CD4-positive, alpha-beta memory T cell (primary cell): ENCODE data around the gene EIF4G3. TPM values are rescaled to one million over a fixed set of nuclear protein-coding genes. Genes with fewer than 3 reads are reported as not detected.

Experiments
- CTCF ChIA-PET: fragments of 350-600 bp; sonication (Branson Sonifier 250); formaldehyde crosslinking; loops from one replicate; lab custom pipeline; 2021; ENCODE audit warnings: inconsistent platforms; ENCODE audit not compliant: partially characterized antibody; lab: Charles Lee
- POLR2A ChIA-PET: fragments of 350-600 bp; sonication (Branson Sonifier 250); formaldehyde crosslinking; loops from one replicate; lab custom pipeline; 2021; ENCODE audit not compliant: partially characterized antibody; lab: Charles Lee
- DNase-seq, 5 donors: peaks; one replicate each; pipeline versions ENCODE4 v3.0.0 to v3.0.0-alpha.2; 2020 to 2022; ENCODE audit warnings: mixed read lengths in 1 of 5
- H3K27ac ChIP-seq: one replicate; pipeline ENCODE4 v1.7.0; 2013; ENCODE audit warnings: low read depth, low read length
- H3K27me3 ChIP-seq: 2 replicates; pipeline ENCODE4 v1.7.0; 2013; ENCODE audit warnings: mild to moderate bottlenecking, low read length, moderate library complexity; ENCODE audit not compliant: insufficient read depth
- H3K36me3 ChIP-seq: 2 replicates; pipeline ENCODE4 v1.7.0; 2013; ENCODE audit warnings: mild to moderate bottlenecking, low read length, moderate library complexity; ENCODE audit not compliant: insufficient read depth
- H3K4me1 ChIP-seq: 2 replicates; pipeline ENCODE4 v1.7.0; 2013; ENCODE audit warnings: mild to moderate bottlenecking, low read length, moderate library complexity; ENCODE audit not compliant: insufficient read depth
- H3K4me3 ChIP-seq, 2 donors: one replicate each; pipeline ENCODE4 v1.7.0; 2013; ENCODE audit warnings: low read length in 2 of 2, mild to moderate bottlenecking in 1 of 2
- H3K9me3 ChIP-seq, 2 donors: one replicate each; pipeline ENCODE4 v1.7.0; 2013; ENCODE audit warnings: low read length in 2 of 2, control low read depth in 1 of 2; ENCODE audit not compliant: control insufficient read depth in 1 of 2
- H3K27ac Mint-ChIP-seq, 7 donors: one replicate each; pipeline ENCODE4 v1.8.0; 2020 to 2021; ENCODE audit warnings: mixed read lengths in 7 of 7, mild to moderate bottlenecking in 6 of 7, inconsistent platforms in 3 of 7, moderate library complexity in 3 of 7
- H3K27me3 Mint-ChIP-seq, 2 donors: one replicate each; pipeline ENCODE4 v1.8.0; 2020 to 2021; ENCODE audit warnings: mixed read lengths in 2 of 2
- H3K36me3 Mint-ChIP-seq, 2 donors: one replicate each; pipeline ENCODE4 v1.8.0; 2020 to 2021; ENCODE audit warnings: mixed read lengths in 2 of 2, inconsistent platforms in 1 of 2, mild to moderate bottlenecking in 1 of 2
- H3K4me1 Mint-ChIP-seq, 4 donors: one replicate each; pipeline ENCODE4 v1.8.0; 2020 to 2021; ENCODE audit warnings: mixed read lengths in 4 of 4, mild to moderate bottlenecking in 1 of 4
- H3K4me3 Mint-ChIP-seq, 8 donors: one replicate each; pipeline ENCODE4 v1.8.0; 2020 to 2021; ENCODE audit warnings: mixed read lengths in 8 of 8, mild to moderate bottlenecking in 7 of 8, moderate library complexity in 6 of 8, inconsistent platforms in 3 of 8
- H3K9me3 Mint-ChIP-seq, 8 donors: one replicate each; pipeline ENCODE4 v1.8.0; 2020 to 2021; ENCODE audit warnings: mixed read lengths in 8 of 8, mild to moderate bottlenecking in 5 of 8, inconsistent platforms in 3 of 8, moderate library complexity in 1 of 8
- intact Hi-C: fragments of 100-400 bp; cut with micrococcal nuclease; formaldehyde crosslinking; loops from one replicate; pipeline ENCODE4 v1.15.1; 2023
- polyA plus RNA-seq, 2 donors: library from polyadenylated mRNA; unstranded; fragments of 300-500 nt; fragmentation: Illumina TruSeq; gene quantifications; one replicate each; pipeline ENCODE4 v1.2.3, GENCODE V29; 2021
- total RNA-seq, 2 experiments: library from RNA; stranded (reverse); gene quantifications; one replicate each; pipeline ENCODE4 v1.2.3, GENCODE V29; 2021

The EIF4G3 gene
- total and polyA plus RNA-seq, 4 experiments from 2014 or later = 1.6 to 18.0 (median 13.1) TPM

DNA sequence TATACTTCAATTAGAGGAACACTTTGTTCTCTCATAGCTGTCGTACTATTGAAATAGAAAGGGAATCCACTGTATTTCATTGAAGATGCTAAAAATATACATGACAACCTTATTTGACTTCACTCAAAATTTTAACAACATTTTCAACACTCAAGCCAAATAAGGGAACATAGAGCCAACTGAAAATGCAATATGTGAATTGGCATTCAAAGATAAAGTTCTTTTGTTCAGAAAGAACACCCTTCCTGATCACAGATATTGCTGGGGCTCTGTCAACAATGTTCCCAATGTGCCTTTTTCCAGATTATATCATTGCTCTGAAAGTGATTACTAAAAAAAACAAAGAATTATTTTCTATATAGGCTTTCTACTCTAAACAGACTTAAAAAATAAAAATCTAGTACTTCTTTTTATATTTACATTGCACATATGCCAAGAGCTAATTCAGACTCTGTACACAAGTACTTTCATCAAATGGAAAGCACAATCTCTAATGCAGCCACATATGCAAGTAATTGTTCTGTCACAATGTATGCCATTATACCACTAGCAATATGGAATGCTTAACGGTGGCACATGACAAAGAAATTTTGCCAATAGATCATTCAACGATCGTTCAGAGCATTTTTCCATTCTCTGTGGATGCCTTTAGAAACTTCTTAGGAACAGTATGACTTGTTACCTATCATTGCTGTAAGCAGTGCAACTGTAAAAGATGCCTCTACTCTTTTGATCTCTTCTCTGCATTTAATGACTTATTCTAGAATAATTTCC, 171.0 kb downstream of the EIF4G3 start:
- H3K27me3 Mint-ChIP-seq = no peaks in the 10 kb centered on the region
- H3K36me3 Mint-ChIP-seq = peaks cover 9 to 11% of the 10 kb centered on the region in 2 donors
- Histone ChIP-seq H3K4me3 (no peak overlapping the region), H3K4me1 (no peaks in the 10 kb centered on the region), H3K27me3 (no peaks in the 10 kb centered on the region), H3K36me3 (no peaks in the 10 kb centered on the region), H3K9me3 (no peaks in the 10 kb centered on the region), H3K27ac (no peak overlapping the region)
- peaks cover 0 to 1% (median 0%) of the 10 kb centered on the region in 4 donors for H3K4me1 Mint-ChIP-seq
- intact Hi-C loops = no loop called here
- H3K9me3 Mint-ChIP-seq = no peaks in the 10 kb centered on the region
- no peak for DNase-seq
- POLR2A ChIA-PET = no interaction called here
- H3K27ac Mint-ChIP-seq = no peak overlapping the region
- H3K4me3 Mint-ChIP-seq = no peak overlapping the region
- CTCF ChIA-PET = no interaction called here

- intact Hi-C loops = no loop called here
- no peak for DNase-seq
- H3K9me3 ChIP-seq = no peaks in the 10 kb centered on the region
- no peak overlapping the region for H3K4me3 ChIP-seq
- peaks cover 0 to 1% (median 0%) of the 10 kb centered on the region in 4 donors for H3K4me1 Mint-ChIP-seq
- H3K27me3 Mint-ChIP-seq = no peaks in the 10 kb centered on the region
- no peaks in the 10 kb centered on the region for H3K4me1 ChIP-seq
- H3K27ac Mint-ChIP-seq = no peak overlapping the region
- no peaks in the 10 kb centered on the region for H3K36me3 ChIP-seq
- no peak overlapping the region for H3K27ac ChIP-seq
- peaks cover 13% of the 10 kb centered on the region in 2 donors for H3K36me3 Mint-ChIP-seq
- POLR2A ChIA-PET = no interaction called here
- H3K4me3 Mint-ChIP-seq = no peak overlapping the region
- no peaks in the 10 kb centered on the region for H3K9me3 Mint-ChIP-seq
- CTCF ChIA-PET = interaction anchor here (1.8 kb wide), 1 partner anchor 192 kb away, joined by 6 read pairs; no protein-coding TSS in a partner anchor
- H3K27me3 ChIP-seq = no peaks in the 10 kb centered on the region
Observed at GRCh38 chr1:21003281-21004045, 173.2 kb downstream of the EIF4G3 start.

- Histone ChIP-seq H3K36me3 (no peaks in the 10 kb centered on the region), H3K27me3 (no peaks in the 10 kb centered on the region), H3K27ac (no peak overlapping the region), H3K9me3 (no peaks in the 10 kb centered on the region), H3K4me1 (no peaks in the 10 kb centered on the region), H3K4me3 (no peak overlapping the region)
- Mint-ChIP-seq H3K36me3 (peaks cover 13 to 16% of the 10 kb centered on the region in 2 donors), H3K9me3 (no peaks in the 10 kb centered on the region), H3K27me3 (no peaks in the 10 kb centered on the region), H3K27ac (no peak overlapping the region), H3K4me3 (no peak overlapping the region), H3K4me1 (peaks cover 0 to 1% (median 0%) of the 10 kb centered on the region in 4 donors)
- POLR2A ChIA-PET = no interaction called here
- DNase-seq = no peak
- intact Hi-C loops = no loop called here
- CTCF ChIA-PET = no interaction called here
Observed at GRCh38 chr1:21001042-21001441, 175.7 kb downstream of the EIF4G3 start.

GRCh38 chr1:21000245-21000594, 176.5 kb downstream of the EIF4G3 start:
- Mint-ChIP-seq H3K27me3 (no peaks in the 10 kb centered on the region), H3K4me3 (no peak overlapping the region), H3K36me3 (peaks cover 13 to 16% of the 10 kb centered on the region in 2 donors), H3K27ac (no peak overlapping the region), H3K9me3 (no peaks in the 10 kb centered on the region), H3K4me1 (peaks cover 0 to 1% (median 0%) of the 10 kb centered on the region in 4 donors)
- Histone ChIP-seq H3K9me3 (no peaks in the 10 kb centered on the region), H3K27me3 (no peaks in the 10 kb centered on the region), H3K36me3 (no peaks in the 10 kb centered on the region), H3K27ac (no peak overlapping the region), H3K4me1 (no peaks in the 10 kb centered on the region), H3K4me3 (no peak overlapping the region)
- intact Hi-C loops = no loop called here
- no peak for DNase-seq
- CTCF ChIA-PET = no interaction called here
- POLR2A ChIA-PET = no interaction called here

DNA sequence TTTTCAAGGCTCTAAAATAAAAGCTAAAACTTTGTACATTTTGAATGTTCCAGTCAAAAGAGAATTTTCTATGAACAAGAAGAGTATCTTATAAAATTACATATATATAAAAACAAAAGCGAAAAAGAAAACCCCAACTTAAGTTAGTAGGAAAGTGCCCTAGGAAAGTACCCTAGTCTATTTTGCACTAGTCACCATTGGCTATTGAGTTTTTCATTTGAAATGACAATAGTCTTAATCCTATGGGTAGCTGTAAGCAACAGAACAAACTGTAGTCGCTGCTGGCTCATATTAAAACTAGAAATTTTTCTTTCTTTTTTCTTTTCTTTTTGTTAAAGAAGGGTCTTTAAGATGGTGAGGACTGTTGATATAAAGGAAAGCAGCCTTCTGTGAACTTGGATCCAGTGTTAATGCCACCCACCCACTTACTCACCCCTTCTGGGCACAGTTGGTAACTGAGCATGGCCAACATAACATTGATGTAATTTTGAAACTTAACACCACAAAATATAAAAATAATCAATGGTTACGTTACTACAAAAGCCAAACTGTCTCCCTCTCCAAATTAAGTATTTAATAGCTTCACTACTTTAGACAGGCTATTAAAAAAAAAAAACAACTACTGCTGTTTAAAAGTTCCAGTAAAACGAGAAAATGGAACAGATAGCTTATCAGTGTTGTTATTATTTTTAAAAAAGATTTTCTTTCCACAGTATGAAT, 177.0 kb downstream of the EIF4G3 start:
- Histone ChIP-seq H3K36me3 (no peaks in the 10 kb centered on the region), H3K27ac (no peak overlapping the region), H3K9me3 (no peaks in the 10 kb centered on the region), H3K4me1 (no peaks in the 10 kb centered on the region), H3K4me3 (no peak overlapping the region), H3K27me3 (no peaks in the 10 kb centered on the region)
- H3K27me3 Mint-ChIP-seq = no peaks in the 10 kb centered on the region
- no peak overlapping the region for H3K4me3 Mint-ChIP-seq
- H3K4me1 Mint-ChIP-seq = peaks cover 0 to 1% (median 0%) of the 10 kb centered on the region in 4 donors
- no peak for DNase-seq
- intact Hi-C loops = no loop called here
- H3K36me3 Mint-ChIP-seq = peaks cover 13 to 16% of the 10 kb centered on the region in 2 donors
- no peaks in the 10 kb centered on the region for H3K9me3 Mint-ChIP-seq
- ChIA-PET CTCF (no interaction called here), POLR2A (no interaction called here)
- no peak overlapping the region for H3K27ac Mint-ChIP-seq

DNA sequence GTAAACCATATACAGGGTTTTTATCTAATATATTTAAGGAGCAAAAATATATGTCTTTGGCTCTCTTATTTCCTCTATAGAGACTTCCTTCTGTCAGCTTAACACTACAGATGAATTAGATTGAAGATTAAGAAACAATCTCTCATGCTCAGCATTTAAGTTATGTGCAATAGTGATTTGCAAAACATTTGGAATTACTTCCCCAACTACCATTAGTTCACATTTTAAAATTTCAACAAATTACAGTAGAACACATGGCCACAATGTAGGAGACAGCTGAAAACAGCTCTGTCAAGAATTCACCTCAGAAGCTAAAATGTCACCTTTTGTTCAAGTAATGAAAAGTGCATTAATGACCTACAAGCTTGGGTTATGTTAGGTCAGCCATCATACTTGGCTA, 177.9 kb downstream of the EIF4G3 start:
- Histone ChIP-seq H3K4me3 (no peak overlapping the region), H3K4me1 (no peaks in the 10 kb centered on the region), H3K36me3 (no peaks in the 10 kb centered on the region), H3K9me3 (no peaks in the 10 kb centered on the region), H3K27me3 (no peaks in the 10 kb centered on the region), H3K27ac (no peak overlapping the region)
- POLR2A ChIA-PET = interaction anchor here (1.0 kb wide), 1 partner anchor 32 kb away, joined by 3 read pairs; no protein-coding TSS in a partner anchor
- no peak overlapping the region for H3K27ac Mint-ChIP-seq
- intact Hi-C loops = no loop called here
- CTCF ChIA-PET = no interaction called here
- peaks cover 13 to 16% of the 10 kb centered on the region in 2 donors for H3K36me3 Mint-ChIP-seq
- no peaks in the 10 kb centered on the region for H3K27me3 Mint-ChIP-seq
- peaks cover 0 to 1% (median 0%) of the 10 kb centered on the region in 4 donors for H3K4me1 Mint-ChIP-seq
- H3K4me3 Mint-ChIP-seq = no peak overlapping the region
- H3K9me3 Mint-ChIP-seq = no peaks in the 10 kb centered on the region
- no peak for DNase-seq
